HG03103 (cell line): ENCODE measurements around the gene RBM41.
"Not testable (repeated sequence)": the region's sequence is repeated elsewhere in the genome, so short reads cannot be mapped to it uniquely, and the experiment has no call there.

Experiments used
- ATAC-seq: cut with Tn5 transposase; IDR thresholded peaks from one replicate; pipeline ENCODE4 v1.9.1; 2021; ENCODE audit warnings: low read depth; ENCODE audit not compliant: unreplicated experiment

RBM41 gene

DNA sequence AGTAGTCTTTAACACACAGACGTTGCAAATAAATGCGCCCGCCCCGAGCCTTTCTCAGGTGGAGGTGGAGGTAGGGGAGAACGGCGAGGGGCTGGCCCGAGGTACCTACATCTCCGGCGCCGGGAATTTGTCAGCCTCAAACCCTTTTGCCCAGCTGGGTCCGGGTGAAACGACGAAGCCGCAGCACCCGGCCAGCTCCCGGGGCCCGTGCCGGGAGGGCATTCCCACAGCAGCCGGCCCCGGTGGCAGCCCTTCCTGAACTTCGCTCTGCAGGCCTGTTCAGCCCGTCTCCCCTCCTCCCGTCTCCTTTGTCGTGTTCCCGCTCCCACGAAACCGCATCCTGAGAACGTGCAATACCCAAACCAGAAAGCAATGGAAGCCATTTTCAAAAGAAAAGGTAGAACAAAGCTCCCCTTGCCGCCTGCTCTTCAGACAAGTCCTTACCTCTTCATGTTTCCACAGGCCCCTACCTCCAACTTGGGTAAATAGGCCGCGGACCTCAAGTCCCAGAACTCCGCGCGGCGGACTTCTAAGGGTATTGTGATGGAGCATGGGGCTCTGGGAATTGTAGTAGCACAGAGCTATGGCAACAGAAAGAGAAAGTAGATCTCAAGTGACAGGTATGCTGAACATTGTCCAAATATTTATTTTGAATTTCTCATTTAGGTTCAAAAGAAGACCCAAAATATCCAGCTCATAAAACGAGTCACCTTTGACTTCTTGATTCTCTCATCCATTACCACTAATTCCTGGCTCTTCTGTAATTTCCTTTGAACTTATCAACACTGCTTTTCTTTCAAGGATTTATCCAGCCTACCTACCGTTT lies at the start of gene RBM41:
TSS of gene RBM41 (minus strand) at position 501 of the 826 bp plus-strand sequence. CDS start at position 452, 49 bp downstream.
- ATAC-seq: peak; percentile 99

DNA sequence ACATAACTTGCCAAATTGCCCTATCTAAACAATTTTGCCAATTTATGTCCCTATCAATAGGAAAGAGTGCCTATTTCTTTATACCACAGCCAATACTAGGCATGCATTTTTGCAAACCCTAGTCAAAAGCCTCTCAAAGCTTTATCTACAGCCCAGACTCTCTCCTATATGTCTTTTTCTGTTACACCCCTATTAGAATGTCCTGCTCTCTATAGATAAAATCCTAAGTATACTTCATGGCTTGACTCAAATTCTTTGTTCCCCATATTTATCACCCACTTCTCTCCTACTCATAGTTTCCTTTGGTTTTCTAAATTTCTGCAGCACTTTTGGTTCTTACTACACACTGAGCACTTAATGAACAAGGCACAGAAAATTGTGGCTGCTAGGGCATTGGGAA lies 49.6 kb upstream of the RBM41 start:
- no peak for ATAC-seq

DNA sequence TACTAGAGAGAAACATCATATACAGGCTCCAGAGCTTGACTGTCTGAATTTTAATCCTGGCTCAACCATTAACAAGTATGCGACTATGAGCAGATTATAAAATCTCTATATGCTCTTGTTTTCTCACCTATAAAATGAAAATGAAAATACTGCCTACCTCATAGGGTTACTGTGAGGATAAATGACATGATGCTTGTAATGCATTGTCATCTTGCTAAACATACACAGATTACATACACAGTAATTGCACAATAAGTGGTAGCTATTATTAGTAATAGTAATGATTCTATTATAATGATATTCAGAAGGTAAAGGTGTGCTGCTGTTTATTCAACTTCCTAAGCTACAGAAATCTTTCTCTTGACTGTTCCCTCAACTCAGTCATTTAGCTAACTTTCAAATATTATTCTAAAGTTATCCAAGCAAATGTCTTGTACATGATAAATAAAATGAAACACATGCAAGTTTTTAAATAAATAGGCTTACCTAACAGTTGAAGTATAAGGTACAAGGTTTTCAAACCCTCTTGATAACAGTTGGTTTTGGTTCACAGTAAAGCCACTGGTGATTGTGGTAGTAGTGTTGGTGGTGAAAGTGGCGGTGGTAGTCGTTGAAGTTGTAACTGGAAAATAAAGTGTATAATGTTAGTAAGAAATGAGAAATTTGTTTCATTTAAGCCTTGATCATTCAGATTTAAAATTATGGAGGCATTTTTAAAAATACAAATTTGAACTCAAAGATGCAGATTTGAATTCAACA lies 48.7 kb upstream of the RBM41 start:
- no peak for ATAC-seq

DNA sequence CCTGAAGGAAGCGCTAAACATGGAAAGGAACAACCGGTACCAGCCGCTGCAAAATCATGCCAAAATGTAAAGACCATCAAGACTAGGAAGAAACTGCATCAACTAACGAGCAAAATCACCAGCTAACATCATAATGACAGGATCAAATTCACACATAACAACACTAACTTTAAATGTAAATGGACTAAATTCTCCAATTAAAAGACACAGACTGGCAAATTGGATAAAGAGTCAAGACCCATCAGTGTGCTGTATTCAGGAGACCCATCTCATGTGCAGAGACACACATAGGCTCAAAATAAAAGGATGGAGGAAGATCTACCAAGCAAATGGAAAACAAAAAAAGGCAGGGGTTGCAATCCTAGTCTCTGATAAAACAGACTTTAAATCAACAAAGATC lies 39.0 kb upstream of the RBM41 start:
- ATAC-seq: not testable (repeated sequence)

DNA sequence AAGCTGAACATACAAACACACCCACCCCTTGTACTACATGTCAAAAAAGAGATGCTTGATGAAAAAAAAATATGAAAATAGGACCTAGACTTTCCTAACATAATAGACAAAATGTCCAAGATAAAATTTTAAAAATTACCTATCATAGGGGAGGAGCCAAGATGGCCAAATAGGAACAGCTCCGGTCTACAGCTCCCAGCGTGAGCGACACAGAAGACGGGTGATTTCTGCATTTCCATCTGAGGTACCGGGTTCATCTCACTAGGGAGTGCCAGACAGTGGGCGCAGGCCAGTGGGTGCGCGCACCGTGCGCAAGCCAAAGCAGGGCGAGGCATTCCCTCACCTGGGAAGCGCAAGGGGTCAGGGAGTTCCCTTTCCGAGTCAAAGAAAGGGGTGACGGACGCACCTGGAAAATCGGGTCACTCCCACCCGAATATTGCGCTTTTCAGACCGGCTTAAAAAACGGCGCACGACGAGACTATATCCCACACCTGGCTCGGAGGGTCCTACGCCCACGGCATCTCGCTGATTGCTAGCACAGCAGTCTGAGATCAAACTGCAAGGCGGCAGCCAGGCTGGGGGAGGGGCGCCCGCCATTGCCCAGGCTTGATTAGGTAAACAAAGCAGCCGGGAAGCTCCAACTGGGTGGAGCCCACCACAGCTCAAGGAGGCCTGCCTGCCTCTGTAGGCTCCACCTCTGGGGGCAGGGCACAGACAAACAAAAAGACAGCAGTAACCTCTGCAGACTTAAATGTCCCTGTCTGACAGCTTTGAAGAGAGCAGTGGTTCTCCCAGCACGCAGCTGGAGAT lies 37.2 kb upstream of the RBM41 start:
- not testable (repeated sequence) for ATAC-seq

DNA sequence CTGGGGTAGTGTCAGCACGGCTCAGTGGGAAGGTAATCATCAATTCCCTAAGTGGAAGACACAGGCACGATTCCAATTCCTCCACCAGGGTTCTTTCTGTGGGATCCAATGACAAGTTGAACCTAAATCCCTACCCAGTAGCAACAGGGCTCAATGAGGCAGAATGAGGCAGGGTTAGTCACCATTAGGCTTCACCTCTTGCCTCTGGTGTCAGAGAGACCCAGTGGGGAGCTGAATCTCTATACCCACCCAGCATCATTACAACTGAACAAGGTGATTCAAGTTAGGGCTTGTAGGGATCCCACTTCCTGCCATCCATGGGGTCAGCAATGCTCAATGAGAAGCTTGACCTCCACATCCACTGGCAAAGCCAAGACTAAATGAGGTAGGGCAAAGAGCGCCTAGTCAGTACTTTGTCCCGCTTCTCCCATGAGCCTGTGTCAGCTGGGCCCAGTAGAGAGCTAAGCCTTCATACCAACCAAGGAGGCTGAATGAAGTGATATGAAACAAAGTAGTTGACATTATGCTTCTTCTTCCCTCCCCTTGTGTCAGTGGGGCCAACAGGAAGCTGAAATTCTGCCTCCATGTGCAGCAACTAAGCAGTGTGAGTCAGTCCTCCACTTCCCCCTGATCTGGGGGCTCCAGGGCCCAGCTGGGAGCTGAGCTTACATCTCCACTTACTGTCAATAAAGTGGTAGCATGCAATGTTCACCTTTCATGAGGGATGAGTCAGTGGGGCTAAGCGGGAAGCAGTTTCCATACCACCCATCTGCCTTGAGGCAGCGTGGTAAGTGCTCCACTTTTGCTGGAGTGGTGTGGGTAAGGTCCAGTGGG lies 36.4 kb upstream of the RBM41 start:
- ATAC-seq: no peak

DNA sequence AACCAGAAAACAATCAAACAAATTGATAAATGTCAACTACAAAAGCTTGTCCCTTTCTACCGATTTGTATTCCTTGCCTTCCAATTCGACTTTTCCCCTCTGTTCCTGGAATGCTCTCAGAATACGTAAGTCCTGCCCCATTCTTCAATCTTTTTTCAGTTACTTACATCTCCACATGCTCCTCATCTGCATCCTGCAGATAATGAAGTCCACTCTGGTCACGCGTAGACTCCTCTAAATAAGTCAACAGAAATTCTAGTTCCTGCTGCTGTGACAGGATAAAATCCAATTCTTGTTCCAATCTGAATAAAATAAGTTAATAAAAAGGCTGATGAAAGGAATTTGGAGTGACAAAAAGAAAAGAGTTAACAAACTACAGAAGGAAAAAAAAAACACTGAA lies 34.4 kb upstream of the RBM41 start:
- no peak for ATAC-seq

DNA sequence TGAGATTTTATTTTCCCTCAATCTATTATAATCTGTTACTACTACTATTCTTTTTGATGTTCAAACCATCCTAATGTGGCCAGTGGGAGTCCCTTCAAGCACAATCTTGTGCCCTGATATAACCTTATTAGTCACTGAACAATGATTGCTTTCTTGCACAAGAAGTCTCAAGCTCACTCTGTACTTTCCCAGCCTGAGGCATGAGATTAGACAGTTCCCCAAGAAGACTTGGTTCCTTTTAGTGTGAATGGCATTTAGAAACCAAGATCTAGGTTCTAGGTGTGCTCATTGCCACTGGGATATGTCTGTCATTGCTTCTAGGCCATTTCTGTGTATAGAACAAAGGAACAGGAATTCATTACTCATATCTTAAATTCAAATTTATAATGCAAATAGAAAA lies 28.0 kb upstream of the RBM41 start:
- no peak for ATAC-seq

DNA sequence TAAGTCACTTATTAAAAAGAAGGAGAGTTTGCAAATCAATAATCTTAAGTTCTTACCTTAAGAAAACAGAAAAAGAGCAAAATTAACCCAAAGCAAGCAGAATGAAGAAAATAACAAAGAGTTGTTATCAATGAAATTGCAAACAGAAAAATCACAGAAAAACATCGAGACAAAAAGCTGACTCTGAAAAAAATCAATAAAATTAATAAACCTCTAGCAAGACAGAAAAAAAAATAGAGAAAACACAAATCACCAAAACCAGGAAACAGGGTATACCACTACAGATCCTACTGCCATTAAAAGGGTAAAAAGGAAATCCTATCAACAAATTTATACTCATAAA lies 17.3 kb upstream of the RBM41 start:
- ATAC-seq: no peak

DNA sequence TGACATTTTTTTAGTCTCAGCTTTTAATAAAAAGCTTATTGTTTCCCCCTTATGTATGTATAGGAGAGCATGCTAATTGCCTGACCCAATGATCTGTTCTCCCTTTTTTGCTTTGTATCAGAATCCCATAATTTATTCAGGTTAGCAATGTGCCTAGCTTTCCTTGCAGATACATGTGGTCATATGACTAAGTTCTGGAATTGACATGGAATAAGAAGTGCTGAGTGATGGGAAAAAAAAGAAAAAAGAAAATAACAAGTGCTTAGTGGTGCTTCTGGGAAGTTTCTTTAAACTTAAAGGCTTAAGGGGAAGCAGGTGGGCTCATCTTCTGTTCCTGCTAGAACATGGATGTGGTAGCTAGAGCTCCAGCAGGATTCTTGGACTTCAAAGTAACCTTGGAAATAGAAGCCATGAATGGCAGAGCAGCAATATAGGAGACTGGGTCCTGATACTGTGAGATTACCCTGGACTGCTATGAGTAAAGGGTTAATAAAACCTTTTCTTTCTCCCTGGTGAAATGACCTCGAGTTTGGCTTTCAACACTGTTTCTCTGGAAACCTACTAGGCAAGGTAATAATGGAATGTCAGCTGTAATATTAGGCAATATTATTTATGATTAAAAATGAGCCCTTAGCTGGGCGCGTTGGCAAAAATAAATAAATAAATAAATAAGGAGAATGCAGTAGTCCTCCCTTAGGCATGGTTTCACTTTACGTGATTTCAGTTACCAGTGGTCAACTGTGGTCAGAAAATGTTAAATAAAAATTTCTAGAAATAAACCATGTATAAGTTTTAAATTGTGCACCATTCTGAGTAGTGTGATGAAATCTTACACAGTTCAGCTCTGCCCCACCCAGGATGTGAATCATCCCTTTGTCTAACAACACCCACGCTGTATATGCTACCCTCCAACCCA lies 16.7 kb upstream of the RBM41 start:
- ATAC-seq: no peak

DNA sequence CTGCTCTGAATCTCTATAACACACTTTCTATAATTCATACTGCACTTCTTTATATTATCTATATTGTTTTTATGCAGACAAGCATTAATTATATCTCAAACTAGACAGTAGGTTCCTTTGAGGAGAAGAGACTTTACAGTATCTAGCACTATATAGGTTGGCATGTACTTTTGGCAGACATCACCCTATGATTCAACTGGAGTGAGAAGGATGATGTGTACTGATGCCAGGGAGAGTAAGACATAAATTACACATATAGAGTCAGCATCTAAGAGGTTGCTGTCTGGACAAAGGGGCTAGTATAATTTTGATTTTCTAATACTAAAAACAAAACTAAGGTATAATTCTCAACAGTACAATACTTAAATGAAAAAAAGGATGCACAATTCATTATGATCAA lies 5.1 kb upstream of the RBM41 start:
- ATAC-seq: no peak

DNA sequence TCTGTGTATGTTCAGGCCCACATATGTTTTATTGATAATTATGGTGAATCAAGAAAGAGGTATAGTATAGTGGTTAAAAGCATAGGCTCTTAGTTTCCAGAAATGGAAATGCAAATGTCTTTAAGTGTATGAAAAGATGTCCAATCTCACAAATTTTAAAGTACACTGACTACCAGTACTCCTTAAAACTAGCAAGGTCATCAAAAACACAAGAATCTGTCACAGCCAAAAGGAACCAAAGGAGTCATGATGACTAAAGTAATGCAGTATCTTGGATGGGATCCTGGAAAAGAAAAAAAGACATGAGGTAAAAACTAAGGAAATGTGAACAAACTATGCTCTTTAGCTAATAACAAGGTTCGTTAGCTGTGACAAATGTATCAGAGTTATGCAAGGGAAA lies 661 bp upstream of the RBM41 start:
- ATAC-seq: no peak

DNA sequence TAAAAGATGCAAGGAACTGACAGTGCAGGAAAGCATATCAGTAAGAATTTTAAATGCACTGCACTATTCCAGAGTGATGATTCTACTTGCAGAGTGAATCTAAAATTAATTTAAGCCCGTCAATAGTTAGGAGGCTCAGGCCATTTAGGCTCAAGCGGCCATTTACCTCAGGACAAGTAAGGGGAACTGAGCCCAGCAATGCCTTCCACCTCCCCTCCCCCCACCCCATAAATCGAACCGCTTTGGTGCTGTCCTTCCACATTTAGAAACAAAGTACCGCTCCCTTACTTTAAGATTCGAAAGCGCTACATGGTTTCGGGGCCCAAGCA lies 665 bp downstream of the RBM41 start:
- ATAC-seq: no peak

DNA sequence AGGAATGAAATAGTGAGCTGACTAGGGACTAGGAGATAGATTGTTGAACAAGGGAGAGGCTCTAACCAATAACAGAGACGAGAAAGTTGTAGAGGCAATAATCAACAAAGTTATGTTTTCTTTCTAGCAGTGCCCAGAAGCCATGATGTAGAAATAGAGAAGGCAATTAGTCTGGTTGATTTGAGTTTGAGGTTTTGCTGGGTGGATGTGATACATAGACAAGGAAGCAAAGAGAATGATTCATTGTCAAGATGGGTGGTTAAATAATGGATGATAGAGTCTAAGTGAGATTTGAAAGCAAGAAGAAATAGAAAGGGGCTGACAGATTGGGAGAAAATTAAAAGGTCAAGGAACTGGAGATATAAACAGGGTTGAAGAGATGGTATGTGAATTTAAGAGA lies 11.2 kb downstream of the RBM41 start:
- no peak for ATAC-seq

DNA sequence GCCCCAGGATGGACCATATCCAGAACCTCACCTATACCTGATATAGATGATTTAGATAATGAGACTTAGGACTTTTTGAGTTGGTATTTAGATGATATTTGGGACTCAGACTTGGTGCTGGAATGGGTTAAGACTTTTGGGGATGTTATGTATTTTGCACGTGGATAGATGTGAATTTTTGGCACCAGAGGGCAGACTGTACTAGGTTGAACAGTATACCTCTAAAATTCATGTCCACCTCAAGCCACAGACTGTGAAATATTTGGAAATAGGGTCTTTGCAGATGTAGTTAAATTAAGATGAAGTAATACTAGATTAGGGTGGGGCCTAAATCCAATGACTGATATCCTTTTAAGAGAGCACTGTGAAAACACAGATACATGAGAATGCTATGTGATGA lies 15.6 kb downstream of the RBM41 start:
- no peak for ATAC-seq

DNA sequence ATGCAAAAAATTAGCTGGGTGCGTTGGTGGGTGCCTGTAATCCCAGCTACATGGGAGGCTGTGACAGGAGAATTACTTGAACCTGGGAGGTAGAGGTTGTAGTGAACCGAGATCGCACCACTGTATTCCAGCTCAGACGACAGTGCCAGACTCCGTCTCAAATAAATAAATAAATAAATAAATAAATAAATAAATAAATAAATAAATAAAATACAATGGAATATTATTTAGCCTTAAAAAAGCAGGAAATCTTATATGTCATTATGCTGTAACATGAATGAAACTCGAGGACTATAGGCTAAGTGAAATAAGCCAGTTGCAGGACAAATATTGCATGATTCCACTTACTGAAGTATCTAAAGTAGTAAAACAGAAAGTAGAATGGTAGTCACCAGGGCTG lies 42.5 kb downstream of the RBM41 start:
- no peak for ATAC-seq

DNA sequence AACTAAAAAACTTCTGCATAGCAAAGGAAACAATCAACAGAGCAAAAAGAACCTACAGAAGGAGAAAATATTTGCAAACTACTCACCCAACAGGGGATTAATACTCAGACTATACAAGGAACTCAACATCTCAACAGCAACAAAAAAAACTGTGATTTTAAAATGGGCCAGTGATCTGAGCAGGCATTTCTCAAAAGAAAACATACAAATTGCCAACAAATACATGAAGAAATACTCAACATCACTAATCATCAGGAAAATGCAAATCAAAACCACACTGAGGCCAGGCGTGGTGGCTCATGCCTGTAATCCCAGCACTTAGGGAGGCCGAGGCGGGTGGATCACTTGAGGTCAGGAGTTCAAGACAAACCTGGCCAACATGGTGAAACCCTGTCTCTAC lies 60.9 kb downstream of the RBM41 start:
- ATAC-seq: not testable (repeated sequence)

DNA sequence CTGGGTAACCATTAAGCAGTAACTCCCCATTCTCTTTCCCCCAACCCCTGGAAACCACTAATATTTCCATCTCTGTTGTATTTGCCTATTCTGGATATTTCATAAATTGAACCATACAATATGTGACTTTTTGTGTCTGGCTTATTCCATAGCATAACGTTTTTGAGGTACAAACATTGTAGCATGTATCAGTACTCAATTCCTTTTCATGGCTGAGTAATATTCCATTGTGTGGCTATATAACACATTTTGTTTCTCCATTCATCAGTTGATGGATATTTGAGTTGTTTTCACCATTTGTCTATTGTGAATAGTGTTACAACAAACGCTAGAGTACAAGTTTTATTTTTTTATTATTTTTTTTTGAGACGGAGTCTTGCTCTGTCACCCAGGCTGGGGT lies 63.6 kb downstream of the RBM41 start:
- no peak for ATAC-seq

DNA sequence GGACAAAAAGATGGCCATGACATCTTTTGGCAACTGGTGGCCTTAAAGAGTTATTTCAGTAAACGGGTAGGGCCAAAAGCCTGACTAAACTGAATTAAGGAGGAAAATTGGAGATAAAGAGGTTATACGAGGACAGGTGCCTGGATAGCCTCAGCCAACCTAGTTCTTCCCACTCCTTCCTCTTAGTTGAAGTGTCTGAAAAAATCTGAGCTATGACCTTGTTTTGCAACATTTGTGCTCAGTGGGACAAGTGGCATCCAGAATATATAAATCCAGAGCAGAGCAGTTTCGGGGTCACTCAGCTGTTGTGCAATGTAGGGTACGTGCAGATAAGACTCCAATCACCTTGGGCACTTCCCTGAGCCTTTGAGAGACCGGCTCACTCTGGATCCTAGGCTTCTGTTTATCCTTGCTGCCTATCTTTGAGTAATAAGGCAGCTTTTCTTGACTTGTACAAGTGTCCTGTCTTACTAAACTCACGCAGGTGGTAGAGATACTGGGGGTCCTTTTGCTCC lies 68.4 kb downstream of the RBM41 start:
- ATAC-seq: no peak
